ENCODE measurements around the gene DUSP8. TPM values are rescaled to one million over a fixed set of nuclear protein-coding genes. Genes with fewer than 3 reads are reported as not detected.
"Not testable (repeated sequence)": the region's sequence is repeated elsewhere in the genome, so short reads cannot be mapped to it uniquely, and the experiment has no call there.

The DUSP8 gene
- total RNA-seq, 1 donor from 2014 or later = 15.3 TPM

DNA sequence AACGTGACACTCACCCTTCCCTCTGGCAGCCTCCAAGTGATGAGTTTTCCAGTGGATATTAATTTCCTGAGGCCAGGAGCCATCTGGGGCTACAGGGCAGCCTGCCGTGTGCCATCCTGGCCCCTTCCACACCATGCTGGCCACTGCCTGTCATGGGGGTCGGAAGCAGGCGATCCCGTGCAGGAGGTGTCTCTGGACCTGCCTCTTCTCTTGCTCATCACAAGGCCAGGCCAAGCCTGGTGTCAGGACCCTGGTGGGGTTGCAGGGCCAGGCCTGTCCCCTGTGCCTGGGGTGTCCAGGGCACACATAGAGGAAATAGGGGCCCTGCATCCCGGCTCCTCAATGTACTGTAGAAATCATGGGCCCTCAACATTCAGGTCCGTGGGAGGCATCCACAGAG is 32.6 kb upstream of the DUSP8 start:
- Histone ChIP-seq H3K4me1 (peaks cover 9% of the 10 kb centered on the region), H3K27me3 (ENCODE audit: low read depth) (peaks cover 61% of the 10 kb centered on the region), H3K36me3 (no peaks in the 10 kb centered on the region), H3K4me3 (no peak overlapping the region), H3K27ac (replicated peaks) (no peak overlapping the region), H3K9me3 (replicated peaks) (no peaks in the 10 kb centered on the region)
- intact Hi-C loops (cut with micrococcal nuclease) = no loop called here
- TF ChIP-seq, protein P1, sequence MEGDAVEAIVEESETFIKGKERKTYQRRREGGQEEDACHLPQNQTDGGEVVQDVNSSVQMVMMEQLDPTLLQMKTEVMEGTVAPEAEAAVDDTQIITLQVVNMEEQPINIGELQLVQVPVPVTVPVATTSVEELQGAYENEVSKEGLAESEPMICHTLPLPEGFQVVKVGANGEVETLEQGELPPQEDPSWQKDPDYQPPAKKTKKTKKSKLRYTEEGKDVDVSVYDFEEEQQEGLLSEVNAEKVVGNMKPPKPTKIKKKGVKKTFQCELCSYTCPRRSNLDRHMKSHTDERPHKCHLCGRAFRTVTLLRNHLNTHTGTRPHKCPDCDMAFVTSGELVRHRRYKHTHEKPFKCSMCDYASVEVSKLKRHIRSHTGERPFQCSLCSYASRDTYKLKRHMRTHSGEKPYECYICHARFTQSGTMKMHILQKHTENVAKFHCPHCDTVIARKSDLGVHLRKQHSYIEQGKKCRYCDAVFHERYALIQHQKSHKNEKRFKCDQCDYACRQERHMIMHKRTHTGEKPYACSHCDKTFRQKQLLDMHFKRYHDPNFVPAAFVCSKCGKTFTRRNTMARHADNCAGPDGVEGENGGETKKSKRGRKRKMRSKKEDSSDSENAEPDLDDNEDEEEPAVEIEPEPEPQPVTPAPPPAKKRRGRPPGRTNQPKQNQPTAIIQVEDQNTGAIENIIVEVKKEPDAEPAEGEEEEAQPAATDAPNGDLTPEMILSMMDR (IDR thresholded peaks at IDR 0.05; ENCODE audit: borderline replicate concordance) = no peak
- DNase-seq = no peak

DNA sequence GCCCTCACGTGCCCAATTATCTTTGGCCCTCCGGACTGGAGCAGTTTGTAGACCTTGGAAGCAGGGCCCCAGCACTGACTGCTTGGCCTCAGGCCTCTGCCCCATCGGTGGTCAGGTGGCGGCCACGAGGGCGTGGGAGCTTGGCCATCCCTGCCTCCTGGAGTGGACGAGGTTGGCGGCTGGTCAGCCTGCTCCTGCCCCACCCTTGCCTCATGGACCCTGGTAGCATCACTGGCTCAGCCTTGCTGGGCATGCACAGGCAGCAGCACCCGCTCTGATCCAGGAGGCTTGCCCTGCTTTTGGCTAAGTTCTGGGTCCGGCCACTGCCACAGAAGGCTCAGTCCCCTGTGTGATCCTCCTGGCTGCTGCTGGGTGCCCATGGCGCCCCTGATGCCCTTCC is 32.1 kb upstream of the DUSP8 start:
- Histone ChIP-seq H3K4me1 (peaks cover 9% of the 10 kb centered on the region), H3K9me3 (replicated peaks) (no peaks in the 10 kb centered on the region), H3K27me3 (ENCODE audit: low read depth) (peaks cover 66% of the 10 kb centered on the region), H3K27ac (replicated peaks) (no peak overlapping the region), H3K36me3 (no peaks in the 10 kb centered on the region), H3K4me3 (no peak overlapping the region)
- no peak for DNase-seq
- intact Hi-C loops (cut with micrococcal nuclease) = no loop called here
- TF ChIP-seq, protein P1 (IDR thresholded peaks at IDR 0.05; ENCODE audit: borderline replicate concordance) = no peak

DNA sequence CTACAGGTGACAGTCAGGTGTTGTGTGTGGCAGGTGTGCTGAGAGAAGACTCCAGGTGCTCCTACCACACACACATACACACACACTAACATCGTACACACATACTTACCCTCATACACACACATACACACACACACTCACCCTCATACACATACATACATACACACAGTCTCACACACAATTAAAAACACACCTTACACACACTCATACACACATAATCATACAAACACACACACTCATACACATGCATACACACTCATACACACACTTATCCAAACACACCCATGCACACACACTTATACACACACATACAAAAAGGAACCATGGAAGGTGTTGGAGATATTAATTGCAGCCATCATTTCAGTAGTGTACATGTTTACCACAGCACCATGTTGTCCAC is 31.6 kb upstream of the DUSP8 start:
- intact Hi-C loops (cut with micrococcal nuclease) = no loop called here
- Histone ChIP-seq H3K9me3 (replicated peaks) (no peaks in the 10 kb centered on the region), H3K27me3 (ENCODE audit: low read depth) (peaks cover 68% of the 10 kb centered on the region), H3K4me1 (peaks cover 6% of the 10 kb centered on the region), H3K27ac (replicated peaks) (no peak overlapping the region), H3K36me3 (no peaks in the 10 kb centered on the region), H3K4me3 (no peak overlapping the region)
- no peak for DNase-seq
- TF ChIP-seq, protein P1 (IDR thresholded peaks at IDR 0.05; ENCODE audit: borderline replicate concordance) = no peak

- H3K4me3 ChIP-seq; H3K27ac ChIP-seq (replicated peaks); H3K4me1 ChIP-seq; H3K36me3 ChIP-seq; intact Hi-C loops (cut with micrococcal nuclease); DNase-seq; H3K9me3 ChIP-seq (replicated peaks): not testable (repeated sequence)
- H3K27me3 ChIP-seq (ENCODE audit: low read depth) = peaks cover 79% of the 10 kb centered on the region
These were observed 29.6 kb upstream of the DUSP8 start for GRCh38 chr11:1601663-1602062.

DNA sequence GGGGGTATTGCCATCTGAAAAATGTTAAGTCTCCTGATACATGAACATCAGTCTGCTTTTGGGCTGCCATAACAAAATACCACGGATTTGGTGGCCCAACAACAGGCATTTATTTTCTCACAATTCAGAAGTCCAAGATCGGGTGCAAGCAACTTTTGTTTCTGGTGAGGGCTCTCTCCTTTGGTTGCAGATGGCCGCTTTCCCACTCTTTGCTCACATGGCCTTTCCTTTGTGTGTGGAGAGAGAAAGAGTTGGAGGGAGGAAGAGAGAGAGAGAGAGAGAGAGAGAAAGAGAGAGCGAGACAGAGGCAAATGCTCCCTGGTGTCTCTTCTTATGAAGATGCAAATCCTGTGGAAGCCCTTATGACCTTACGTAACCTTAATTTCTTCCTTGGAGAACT is 28.6 kb upstream of the DUSP8 start:
- intact Hi-C loops (cut with micrococcal nuclease) = no loop called here
- Histone ChIP-seq H3K27me3 (ENCODE audit: low read depth) (peaks cover 72% of the 10 kb centered on the region), H3K4me3 (no peak overlapping the region), H3K36me3 (no peaks in the 10 kb centered on the region), H3K4me1 (peaks cover 7% of the 10 kb centered on the region), H3K9me3 (replicated peaks) (no peaks in the 10 kb centered on the region), H3K27ac (replicated peaks) (no peak overlapping the region)
- TF ChIP-seq, protein P1 (IDR thresholded peaks at IDR 0.05; ENCODE audit: borderline replicate concordance) = no peak
- no peak for DNase-seq

- Histone ChIP-seq H3K36me3 (no peaks in the 10 kb centered on the region), H3K4me1 (peaks cover 12% of the 10 kb centered on the region), H3K27me3 (ENCODE audit: low read depth) (peaks cover 54% of the 10 kb centered on the region), H3K27ac (replicated peaks) (no peak overlapping the region), H3K4me3 (no peak overlapping the region), H3K9me3 (replicated peaks) (no peaks in the 10 kb centered on the region)
- intact Hi-C loops (cut with micrococcal nuclease) = no loop called here
- DNase-seq = no peak
- TF ChIP-seq, protein P1 (IDR thresholded peaks at IDR 0.05; ENCODE audit: borderline replicate concordance) = no peak
These were observed 26.7 kb upstream of the DUSP8 start for GRCh38 chr11:1598816-1599215.

DNA sequence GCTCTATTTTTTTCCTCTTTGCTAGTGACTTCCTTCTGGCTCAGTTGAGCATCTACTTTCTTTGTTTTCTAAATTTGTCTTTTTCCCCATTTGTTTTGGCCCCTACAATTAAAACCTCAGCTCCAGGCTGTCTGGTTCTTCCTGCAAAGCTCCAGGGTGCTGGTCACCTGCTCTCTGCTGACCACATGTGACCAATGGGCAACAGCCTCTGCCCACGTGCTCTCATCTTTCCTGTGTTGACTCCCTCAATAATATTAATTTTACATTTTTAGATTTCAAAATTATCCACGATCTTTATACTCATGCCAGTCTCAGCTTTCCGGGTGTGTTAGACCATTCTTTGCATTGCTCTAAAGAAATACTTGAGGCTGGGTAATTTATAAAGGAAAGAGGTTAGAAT is 26.3 kb upstream of the DUSP8 start:
- H3K4me1 ChIP-seq = peaks cover 12% of the 10 kb centered on the region
- H3K36me3 ChIP-seq; intact Hi-C loops (cut with micrococcal nuclease); H3K9me3 ChIP-seq (replicated peaks); H3K4me3 ChIP-seq; DNase-seq; H3K27ac ChIP-seq (replicated peaks): not testable (repeated sequence)
- peaks cover 50% of the 10 kb centered on the region for H3K27me3 ChIP-seq (ENCODE audit: low read depth)

Data from left ventricle myocardium inferior (tissue), 1 donor.